HG02623 (cell line): ENCODE measurements around the gene CYP27B1.

Source experiments
- ATAC-seq: cut with Tn5 transposase; IDR thresholded peaks from one replicate; pipeline ENCODE4 v1.9.1; 2021; ENCODE audit warnings: moderate library complexity; ENCODE audit not compliant: unreplicated experiment

The CYP27B1 gene

DNA sequence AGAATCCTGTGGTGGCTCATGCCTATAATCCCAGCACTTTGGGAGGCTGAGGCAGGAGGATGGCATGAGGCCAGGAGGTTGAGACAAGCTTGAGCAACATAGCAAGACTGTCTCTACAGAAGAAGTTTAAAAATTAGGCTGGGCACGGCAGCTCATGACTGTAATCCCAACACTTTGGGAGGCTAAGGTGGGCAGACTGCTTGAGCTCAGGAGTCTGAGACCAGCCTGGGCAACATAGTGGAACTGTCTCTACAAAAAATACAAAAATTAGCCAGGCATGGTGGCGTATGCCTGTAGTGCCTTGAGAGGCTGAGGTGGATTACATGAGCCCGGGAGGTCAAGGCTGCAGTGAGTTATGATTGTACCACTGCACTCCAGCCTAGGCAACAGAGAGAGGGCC is 998 bp upstream of the CYP27B1 start:
- no peak for ATAC-seq

- no peak for ATAC-seq
Measured at GRCh38 chr12:57767305-57767698, 424 bp upstream of the CYP27B1 start.

DNA sequence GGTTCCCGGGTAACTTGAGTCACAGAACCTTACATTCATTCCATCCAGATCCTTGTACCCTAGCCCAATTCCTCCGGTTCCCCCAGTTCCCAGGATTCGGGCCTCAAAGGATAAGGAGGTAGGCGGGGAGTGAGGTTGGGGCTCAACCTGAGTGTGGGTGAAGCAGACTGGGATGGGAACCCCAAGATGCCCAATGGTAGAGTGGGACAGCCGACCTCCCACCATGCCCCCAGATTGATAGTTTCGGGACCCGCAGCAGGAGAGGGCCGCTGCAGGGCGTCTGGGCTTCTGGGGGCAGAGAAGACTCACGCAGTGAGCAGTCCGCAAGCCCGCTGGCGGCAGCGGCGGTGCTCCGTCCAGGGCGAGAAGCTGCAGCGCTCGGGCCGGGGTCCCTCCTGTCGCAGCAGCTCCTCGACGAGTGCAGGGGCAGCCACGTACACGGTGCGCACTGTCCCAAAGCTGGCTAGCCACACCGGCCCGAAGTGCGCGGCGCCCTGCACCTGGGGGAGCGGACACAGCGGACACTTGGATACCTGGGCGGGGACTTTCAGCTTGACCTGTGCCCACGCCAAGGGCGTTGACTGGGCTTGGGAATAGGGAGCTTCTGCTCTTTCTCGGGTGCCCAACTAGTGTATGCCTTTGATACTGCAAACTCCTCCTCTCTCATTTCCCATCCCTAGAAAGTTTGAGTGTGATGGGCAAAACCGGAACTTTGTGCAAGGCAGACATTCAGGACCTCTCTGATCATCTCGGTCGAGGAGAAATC is 997 bp downstream of the CYP27B1 start:
- no peak for ATAC-seq

- ATAC-seq, result peak; percentile 56
Measured at GRCh38 chr12:57765003-57765697, 1.7 kb downstream of the CYP27B1 start.

DNA sequence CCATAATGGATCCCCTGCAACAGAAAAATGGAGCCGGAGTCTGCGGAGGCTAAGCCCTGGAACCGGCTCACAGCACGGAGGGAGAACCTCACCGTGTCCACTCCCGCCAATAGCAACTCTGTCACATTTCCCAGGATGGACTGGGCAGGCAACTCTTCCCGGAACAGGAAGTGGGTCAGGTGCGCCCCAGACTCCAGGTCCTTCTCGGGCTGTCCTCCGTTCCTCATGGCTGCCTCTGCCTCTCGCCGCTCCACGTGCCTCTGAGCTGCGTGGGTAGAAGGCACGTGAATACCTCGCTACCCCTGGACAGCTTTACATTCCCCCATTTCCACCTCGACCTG is 2.2 kb downstream of the CYP27B1 start:
- no peak for ATAC-seq

GRCh38 chr12:57763881-57764661 is 2.8 kb downstream of the CYP27B1 start:
- ATAC-seq, result no peak

DNA sequence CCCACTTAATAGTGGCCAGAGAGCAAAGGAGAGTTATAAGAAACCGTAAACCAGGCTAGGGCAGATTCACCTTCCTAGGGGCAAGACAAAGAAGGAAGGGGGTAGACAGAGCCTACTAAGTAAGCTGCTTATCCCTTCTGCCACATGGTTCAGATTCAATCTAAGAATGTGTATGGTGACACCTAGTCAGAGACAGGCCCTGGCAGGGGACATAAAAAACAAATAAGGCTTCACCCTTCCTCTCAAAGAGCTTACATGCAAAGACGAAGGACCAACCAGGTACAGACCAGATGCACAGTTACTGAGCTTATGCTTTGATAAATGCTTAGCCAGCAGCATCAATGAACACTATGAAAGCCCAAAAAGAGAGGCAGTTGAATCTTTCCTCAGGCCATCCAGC is 4.4 kb downstream of the CYP27B1 start:
- ATAC-seq, result no peak

GRCh38 chr12:57761391-57761998 is 5.4 kb downstream of the CYP27B1 start:
- ATAC-seq, result no peak

DNA sequence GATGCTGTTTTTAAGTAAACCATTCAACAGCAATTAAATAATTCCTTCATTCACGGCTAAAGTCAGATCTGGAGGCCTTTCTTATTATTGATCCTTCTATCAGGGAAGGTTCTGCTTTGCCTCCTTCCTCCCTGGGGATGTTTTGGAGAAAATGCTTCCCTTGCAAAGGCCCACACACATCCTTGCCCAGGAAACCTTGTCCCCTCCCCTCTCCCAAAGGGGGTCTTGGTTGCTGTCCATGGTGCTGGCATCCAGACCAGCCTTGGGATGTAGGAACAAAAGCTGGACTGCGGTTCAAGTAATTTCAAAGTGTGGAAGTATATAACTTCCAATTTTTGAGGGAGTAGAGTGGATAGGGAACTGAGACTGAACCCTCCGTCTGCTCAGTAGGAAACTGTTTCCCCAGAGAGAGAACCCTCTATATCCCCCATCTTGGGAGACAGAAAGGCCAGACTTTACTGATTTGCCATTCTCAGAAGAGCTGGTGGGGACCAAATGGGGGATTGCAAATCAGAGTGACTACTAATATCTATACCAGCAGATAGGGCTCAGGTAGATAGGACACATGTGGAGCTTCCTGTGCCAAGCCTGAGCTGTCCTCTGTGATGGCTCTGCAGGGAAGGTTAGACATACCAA is 6.4 kb downstream of the CYP27B1 start:
- ATAC-seq, result no peak

GRCh38 chr12:57759360-57759980 is 7.4 kb downstream of the CYP27B1 start:
- ATAC-seq, result no peak

GRCh38 chr12:57758552-57759359 is 8.1 kb downstream of the CYP27B1 start:
- no peak for ATAC-seq

DNA sequence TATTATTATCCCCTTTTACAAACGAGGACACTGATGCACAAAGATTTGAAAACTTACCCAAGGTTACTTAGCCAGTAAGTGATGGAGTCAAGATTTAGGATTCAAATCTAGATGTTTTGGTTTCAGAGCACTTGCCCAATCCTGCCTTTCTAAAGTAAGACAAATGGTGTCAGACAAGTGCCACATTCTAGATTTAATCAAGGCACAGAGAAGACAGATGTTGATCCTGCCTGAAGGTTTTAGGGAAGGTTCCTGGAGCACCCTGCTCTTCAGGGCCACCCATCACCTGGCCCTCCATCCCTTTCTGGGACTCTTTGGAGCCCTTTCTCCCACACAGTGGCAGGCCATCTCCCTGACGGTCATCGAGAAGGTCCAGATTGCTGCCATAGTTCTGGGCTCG is 9.1 kb downstream of the CYP27B1 start:
- ATAC-seq, result no peak

GRCh38 chr12:57756406-57757341 is 10.2 kb downstream of the CYP27B1 start:
- no peak for ATAC-seq

- ATAC-seq, result no peak
Measured at GRCh38 chr12:57755454-57756372, 11.2 kb downstream of the CYP27B1 start.

DNA sequence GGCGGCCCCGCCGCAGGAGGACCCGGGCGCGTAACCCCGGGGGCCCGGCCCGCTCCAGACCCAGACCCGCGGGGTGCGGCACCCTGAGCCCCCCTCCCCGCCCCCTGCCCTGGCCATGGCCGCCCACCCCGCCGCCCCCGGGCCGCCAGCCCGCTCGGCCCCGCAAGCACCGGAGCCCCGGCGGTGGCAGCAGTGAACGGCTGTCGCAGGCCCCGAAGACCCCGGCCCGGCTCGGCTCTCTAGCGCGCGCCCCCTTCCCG is 11.8 kb downstream of the CYP27B1 start:
- no peak for ATAC-seq

- peak; percentile 33 for ATAC-seq
Measured at GRCh38 chr12:57754411-57755193, 12.3 kb downstream of the CYP27B1 start, which contains the start of gene MARCHF9. MARCHF9 (plus strand) TSS chr12:57755103; CDS start chr12:57755529, 426 bp downstream.

DNA sequence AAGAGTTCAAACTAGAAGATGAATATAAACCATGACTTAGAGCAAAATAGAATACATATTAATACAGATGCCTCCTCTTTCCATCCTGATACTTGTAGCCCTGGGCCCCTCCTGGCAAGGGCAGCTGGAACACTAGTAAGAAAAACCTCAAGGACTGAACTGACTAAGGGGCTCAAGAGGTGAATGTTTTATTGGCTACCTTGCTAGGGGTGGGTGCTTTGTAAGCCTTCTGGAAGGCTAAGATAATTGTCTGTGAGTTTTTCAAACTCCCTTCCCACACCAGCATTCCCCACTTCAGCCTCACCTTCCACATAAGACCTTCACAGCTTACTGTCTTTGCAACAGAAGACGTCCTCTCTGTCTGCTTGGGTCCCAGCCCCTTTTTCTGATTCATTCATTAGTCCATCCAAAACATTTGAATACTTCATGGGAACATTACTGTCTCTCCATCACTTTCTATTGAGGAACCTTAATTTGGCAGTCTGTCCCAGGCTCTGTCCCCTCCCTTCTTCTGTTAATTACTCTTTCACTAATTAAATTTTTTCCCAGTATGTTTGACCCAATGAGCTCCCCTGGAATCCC is 13.0 kb downstream of the CYP27B1 start:
- ATAC-seq, result no peak
